Chondrocyte (in vitro differentiated cells): Measurements from ENCODE around the gene EPB41L1. TPM values are rescaled to one million over a fixed set of nuclear protein-coding genes. Genes with fewer than 3 reads are reported as not detected.

Source experiments
- DNase-seq: peaks from one replicate; pipeline ENCODE4 v3.0.0; 2021; ENCODE audit warnings: mixed read lengths, low spot score
- H3K27ac Mint-ChIP-seq: one replicate; pipeline ENCODE4 v1.8.0; 2021; ENCODE audit warnings: mild to moderate bottlenecking, moderate library complexity, mixed read lengths; ENCODE audit not compliant: unreplicated experiment
- H3K27me3 Mint-ChIP-seq: 2 replicates; pipeline ENCODE4 v1.8.0; 2021; ENCODE audit warnings: low read depth, mixed read lengths
- H3K36me3 Mint-ChIP-seq: 2 replicates; pipeline ENCODE4 v1.8.0; 2021; ENCODE audit warnings: low read depth, mixed read lengths
- H3K4me1 Mint-ChIP-seq: 2 replicates; pipeline ENCODE4 v1.8.0; 2021; ENCODE audit warnings: low read depth, mild to moderate bottlenecking, mixed read lengths
- H3K4me3 Mint-ChIP-seq: one replicate; pipeline ENCODE4 v1.8.0; 2021; ENCODE audit warnings: mild to moderate bottlenecking, moderate library complexity, mixed read lengths; ENCODE audit not compliant: unreplicated experiment
- H3K9me3 Mint-ChIP-seq: 2 replicates; pipeline ENCODE4 v1.8.0; 2021; ENCODE audit warnings: low read depth, mixed read lengths
- CTCF ChIP-seq: fragments of 200-600 bp; sonication (generic); IDR thresholded peaks from 2 replicates; pipeline ENCODE4 v1.5.0; 2021; ENCODE audit warnings: antibody characterized with exemption, mild to moderate bottlenecking, moderate library complexity
- total RNA-seq: library from RNA; stranded (reverse); gene quantifications from 3 replicates; pipeline ENCODE4 v1.2.1, GENCODE V29; 2021

The EPB41L1 gene
- total RNA-seq, 1 donor from 2014 or later, result 42.1 TPM

- Mint-ChIP-seq H3K27me3 (no peaks in the 10 kb centered on the region), H3K36me3 (peaks cover 3% of the 10 kb centered on the region), H3K9me3 (no peaks in the 10 kb centered on the region), H3K4me1 (peaks cover 29% of the 10 kb centered on the region), H3K27ac (no peak overlapping the region), H3K4me3 (no peak overlapping the region)
- TF ChIP-seq CTCF, result no peak
- no peak for DNase-seq
These were observed 80.3 kb downstream of the EPB41L1 start for GRCh38 chr20:36234771-36235320.

GRCh38 chr20:36235892-36236785 is 81.6 kb downstream of the EPB41L1 start, which contains the start of gene AAR2:
Gene AAR2, plus strand, starts transcription at chr20:36236478. Its CDS starts 3,391 bp downstream, at chr20:36239869.
- no peaks in the 10 kb centered on the region for H3K9me3 Mint-ChIP-seq
- peak within 1 kb of the TSS; percentile 92 for H3K4me3 Mint-ChIP-seq
- DNase-seq, result peak; percentile 85
- H3K4me1 Mint-ChIP-seq, result peaks cover 29% of the 10 kb centered on the region
- H3K27ac Mint-ChIP-seq, result peak within 1 kb of the TSS; percentile 97
- TF ChIP-seq CTCF, result no peak
- no peaks in the 10 kb centered on the region for H3K27me3 Mint-ChIP-seq
- peaks cover 1% of the 10 kb centered on the region for H3K36me3 Mint-ChIP-seq

GRCh38 chr20:36236786-36237121 is 82.2 kb downstream of the EPB41L1 start:
- H3K27me3 Mint-ChIP-seq, result no peaks in the 10 kb centered on the region
- H3K36me3 Mint-ChIP-seq, result peaks cover 1% of the 10 kb centered on the region
- peak overlapping the region; percentile 92 for H3K4me3 Mint-ChIP-seq
- peak overlapping the region; percentile 97 for H3K27ac Mint-ChIP-seq
- H3K4me1 Mint-ChIP-seq, result peaks cover 29% of the 10 kb centered on the region
- TF ChIP-seq CTCF, result no peak
- no peak for DNase-seq
- H3K9me3 Mint-ChIP-seq, result no peaks in the 10 kb centered on the region

GRCh38 chr20:36237477-36237876 is 82.9 kb downstream of the EPB41L1 start:
- peak overlapping the region; percentile 97 for H3K27ac Mint-ChIP-seq
- TF ChIP-seq CTCF, result no peak

GRCh38 chr20:36238153-36238552 is 83.6 kb downstream of the EPB41L1 start:
- H3K4me3 Mint-ChIP-seq, result no peak overlapping the region
- no peaks in the 10 kb centered on the region for H3K27me3 Mint-ChIP-seq
- no peak for TF ChIP-seq CTCF
- H3K9me3 Mint-ChIP-seq, result no peaks in the 10 kb centered on the region
- DNase-seq, result no peak
- H3K27ac Mint-ChIP-seq, result no peak overlapping the region
- peaks cover 2% of the 10 kb centered on the region for H3K36me3 Mint-ChIP-seq
- peaks cover 29% of the 10 kb centered on the region for H3K4me1 Mint-ChIP-seq

More at GRCh38 chr20:36237477-36237876, 82.9 kb downstream of the EPB41L1 start:
- no peaks in the 10 kb centered on the region for H3K27me3 Mint-ChIP-seq
- DNase-seq, result no peak
- peaks cover 29% of the 10 kb centered on the region for H3K4me1 Mint-ChIP-seq
- H3K4me3 Mint-ChIP-seq, result peak overlapping the region; percentile 92
- no peaks in the 10 kb centered on the region for H3K9me3 Mint-ChIP-seq
- H3K36me3 Mint-ChIP-seq, result peaks cover 1% of the 10 kb centered on the region
